Glutamatergic neuron (in vitro differentiated cells): Measurements from ENCODE around the gene SHLD1. TPM values are rescaled to one million over a fixed set of nuclear protein-coding genes. Genes with fewer than 3 reads are reported as not detected.
"Not testable (repeated sequence)": the region's sequence is repeated elsewhere in the genome, so short reads cannot be mapped to it uniquely, and the experiment has no call there.

Source experiments
- DNase-seq: peaks from one replicate; pipeline ENCODE4 v3.0.0; 2022
- H3K27ac Mint-ChIP-seq: one replicate; pipeline ENCODE4 v1.8.0; 2020; ENCODE audit warnings: mild to moderate bottlenecking, mixed read lengths, inconsistent platforms; ENCODE audit not compliant: unreplicated experiment
- H3K27me3 Mint-ChIP-seq: one replicate; pipeline ENCODE4 v1.8.0; 2020; ENCODE audit warnings: mild to moderate bottlenecking, moderate library complexity, mixed read lengths, inconsistent platforms; ENCODE audit not compliant: unreplicated experiment
- H3K36me3 Mint-ChIP-seq: one replicate; pipeline ENCODE4 v1.8.0; 2020; ENCODE audit warnings: mild to moderate bottlenecking, mixed read lengths, inconsistent platforms; ENCODE audit not compliant: unreplicated experiment
- H3K4me1 Mint-ChIP-seq: one replicate; pipeline ENCODE4 v1.8.0; 2020; ENCODE audit warnings: mild to moderate bottlenecking, low read depth, mixed read lengths, inconsistent platforms; ENCODE audit not compliant: unreplicated experiment
- H3K4me3 Mint-ChIP-seq: one replicate; pipeline ENCODE4 v1.8.0; 2020; ENCODE audit warnings: mild to moderate bottlenecking, mixed read lengths, inconsistent platforms; ENCODE audit not compliant: unreplicated experiment
- H3K9me3 Mint-ChIP-seq: one replicate; pipeline ENCODE4 v1.8.0; 2020; ENCODE audit warnings: mild to moderate bottlenecking, moderate library complexity, mixed read lengths, inconsistent platforms; ENCODE audit not compliant: unreplicated experiment
- CTCF ChIP-seq: fragments of 200-600 bp; sonication (generic); IDR thresholded peaks from one replicate; pipeline ENCODE4 v1.5.0; 2021; ENCODE audit not compliant: partially characterized antibody, unreplicated experiment
- total RNA-seq: library from RNA; stranded (reverse); fragmentation: NEBNext Ultra II Directional; extraction: Animal tissue kit (Norgen Biotek cat#: 25700); gene quantifications from one replicate; pipeline ENCODE4 v1.2.1, GENCODE V29; 2021; ENCODE audit not compliant: unreplicated experiment

Gene SHLD1
- total RNA-seq, 1 donor from 2014 or later = 4.0 TPM

- H3K9me3 Mint-ChIP-seq = peaks cover 1% of the 10 kb centered on the region
- peaks cover 2% of the 10 kb centered on the region for H3K27me3 Mint-ChIP-seq
- H3K27ac Mint-ChIP-seq = no peak overlapping the region
- H3K36me3 Mint-ChIP-seq = no peaks in the 10 kb centered on the region
- no peak for TF ChIP-seq CTCF
- DNase-seq = no peak
- no peaks in the 10 kb centered on the region for H3K4me1 Mint-ChIP-seq
- H3K4me3 Mint-ChIP-seq = no peak overlapping the region
These were observed 39.6 kb downstream of the SHLD1 start for GRCh38 chr20:5789827-5790226.

GRCh38 chr20:5793916-5794315, 43.7 kb downstream of the SHLD1 start:
- TF ChIP-seq CTCF = no peak
- Mint-ChIP-seq H3K4me1 (peaks cover 3% of the 10 kb centered on the region), H3K9me3 (peaks cover 1% of the 10 kb centered on the region), H3K4me3 (no peak overlapping the region), H3K36me3 (no peaks in the 10 kb centered on the region), H3K27ac (no peak overlapping the region), H3K27me3 (no peaks in the 10 kb centered on the region)
- DNase-seq = no peak

- H3K4me1 Mint-ChIP-seq = peaks cover 6% of the 10 kb centered on the region
- no peak for TF ChIP-seq CTCF
These were observed 46.3 kb downstream of the SHLD1 start for GRCh38 chr20:5796331-5797040.

GRCh38 chr20:5797165-5797564, 47.0 kb downstream of the SHLD1 start:
- Mint-ChIP-seq H3K27me3 (no peaks in the 10 kb centered on the region), H3K9me3 (peaks cover 1% of the 10 kb centered on the region), H3K4me1 (peaks cover 6% of the 10 kb centered on the region), H3K4me3 (no peak overlapping the region), H3K27ac (no peak overlapping the region), H3K36me3 (no peaks in the 10 kb centered on the region)
- no peak for TF ChIP-seq CTCF
- no peak for DNase-seq

More at GRCh38 chr20:5796331-5797040, 46.3 kb downstream of the SHLD1 start:
- no peak for DNase-seq
- Mint-ChIP-seq H3K27me3 (no peaks in the 10 kb centered on the region), H3K36me3 (no peaks in the 10 kb centered on the region), H3K27ac (no peak overlapping the region), H3K4me3 (no peak overlapping the region), H3K9me3 (peaks cover 1% of the 10 kb centered on the region)

GRCh38 chr20:5797843-5798462, 47.8 kb downstream of the SHLD1 start:
- Mint-ChIP-seq H3K4me1 (peaks cover 6% of the 10 kb centered on the region), H3K36me3 (no peaks in the 10 kb centered on the region), H3K4me3 (no peak overlapping the region), H3K27ac (no peak overlapping the region), H3K27me3 (no peaks in the 10 kb centered on the region), H3K9me3 (peaks cover 1% of the 10 kb centered on the region)
- DNase-seq = no peak
- TF ChIP-seq CTCF = no peak

- not testable (repeated sequence) for H3K4me1 Mint-ChIP-seq, H3K4me3 Mint-ChIP-seq, DNase-seq
These were observed 53.6 kb downstream of the SHLD1 start for GRCh38 chr20:5803754-5804303.

More at GRCh38 chr20:5803754-5804303, 53.6 kb downstream of the SHLD1 start:
- H3K27me3 Mint-ChIP-seq, H3K36me3 Mint-ChIP-seq, H3K27ac Mint-ChIP-seq, H3K9me3 Mint-ChIP-seq: not testable (repeated sequence)
